GM12878 (cell line): ENCODE data around the gene C21orf58. TPM values are rescaled to one million over a fixed set of nuclear protein-coding genes. Genes with fewer than 3 reads are reported as not detected.
A peak's percentile ranks its signal among the peaks of the same experiment; 100 is the strongest.

Experiments
- ATF7 ChIP-seq: fragments of 450-650 bp; IDR thresholded peaks from 2 replicates; pipeline ENCODE4 v1.6.1; 2016; ENCODE audit warnings: low read depth, mild to moderate bottlenecking
- BCL11A ChIP-seq: IDR thresholded peaks from 2 replicates; pipeline ENCODE4 v1.6.1; 2011; ENCODE audit warnings: low read depth, low read length
- CHD2 ChIP-seq: IDR thresholded peaks from 2 replicates; pipeline ENCODE4 v1.6.1; 2011; ENCODE audit warnings: low read depth, low read length, improper control_type of control experiment, borderline replicate concordance
- EP300 ChIP-seq, 2 experiments: fragments of 150-350 bp in 1 of 2; IDR thresholded peaks; 2 replicates each; pipeline ENCODE4 v1.6.1; 2011 to 2012; ENCODE audit warnings: low read depth in 2 of 2, low read length in 2 of 2, borderline replicate concordance in 1 of 2, improper control_type of control experiment in 1 of 2, inconsistent platforms in 1 of 2; ENCODE audit not compliant: control insufficient read depth in 1 of 2
- EZH2 ChIP-seq: IDR thresholded peaks from 2 replicates; pipeline ENCODE4 v1.6.1; 2012; ENCODE audit warnings: low read depth, mild to moderate bottlenecking, control low read depth, inconsistent platforms, low read length, borderline replicate concordance; ENCODE audit not compliant: control insufficient read depth
- FOXK2 ChIP-seq: fragments of 450-650 bp; IDR thresholded peaks from 2 replicates; pipeline ENCODE4 v1.6.1; 2017; ENCODE audit warnings: mild to moderate bottlenecking, moderate library complexity
- HCFC1 ChIP-seq: fragments of 150-350 bp; IDR thresholded peaks from 2 replicates; pipeline ENCODE4 v1.6.1; 2014; ENCODE audit warnings: low read length
- HDAC2 ChIP-seq: fragments of 200-600 bp; sonication (generic); IDR thresholded peaks from 2 replicates; pipeline ENCODE4 v1.6.1; 2017
- HDAC6 ChIP-seq: fragments of 200-600 bp; sonication (generic); IDR thresholded peaks from one replicate; pipeline ENCODE4 v1.8.0; 2017; ENCODE audit warnings: antibody characterized with exemption; ENCODE audit not compliant: unreplicated experiment
- POLR2AphosphoS5 ChIP-seq: IDR thresholded peaks from 2 replicates; pipeline ENCODE4 v1.6.1; 2011; ENCODE audit warnings: mild to moderate bottlenecking, low read length, inconsistent platforms
- POU2F2 ChIP-seq: IDR thresholded peaks from 3 replicates; pipeline ENCODE4 v1.6.1; 2011; ENCODE audit warnings: low read depth, mild to moderate bottlenecking, low read length, borderline replicate concordance
- RELA ChIP-seq: fragments of 450-650 bp; IDR thresholded peaks from 2 replicates; pipeline ENCODE4 v1.8.0; 2014; ENCODE audit warnings: borderline replicate concordance; ENCODE audit not compliant: partially characterized antibody
- SIN3A ChIP-seq: IDR thresholded peaks from 2 replicates; pipeline ENCODE4 v1.6.1; 2012; ENCODE audit warnings: low read depth, low read length, improper control_type of control experiment
- SIX5 ChIP-seq: IDR thresholded peaks from 2 replicates; pipeline ENCODE4 v1.6.1; 2011; ENCODE audit warnings: mild to moderate bottlenecking, low read depth, low read length, moderate library complexity; ENCODE audit not compliant: severe bottlenecking
- SMAD5 ChIP-seq: IDR thresholded peaks from 2 replicates; pipeline ENCODE4 v1.6.1; 2016; ENCODE audit warnings: antibody characterized with exemption, low read depth
- SPI1 ChIP-seq: IDR thresholded peaks from 2 replicates; pipeline ENCODE4 v1.6.1; 2011; ENCODE audit warnings: low read depth, mild to moderate bottlenecking, low read length, moderate library complexity, borderline replicate concordance; ENCODE audit not compliant: insufficient read depth
- SREBF1 ChIP-seq: IDR thresholded peaks from 2 replicates; pipeline ENCODE4 v1.6.1; 2012; ENCODE audit warnings: mild to moderate bottlenecking, low read length
- SRF ChIP-seq, 2 experiments: IDR thresholded peaks; 2 replicates each; pipeline ENCODE4 v1.6.1; 2011; ENCODE audit warnings: low read depth in 2 of 2, low read length in 2 of 2, mild to moderate bottlenecking in 1 of 2, moderate library complexity in 1 of 2
- polyA plus RNA-seq, 11 experiments: library from polyadenylated mRNA; depleted of rRNA in 4 of 11; unstranded in 6 of 11; stranded (reverse) in 5 of 11; fragments of >200 nt; fragmentation: Nextera tagmentation in 4 of 11; fragmentation: Illumina TruSeq in 1 of 11; extraction: Ambion mirVana in 4 of 11; extraction: Trizol in 1 of 11; gene quantifications; 1 replicate in 1 of 11; 2 replicates in 10 of 11; pipeline versions ENCODE4 v1.2.1 to v1.2.3, GENCODE V29; 2011 to 2016; ENCODE audit warnings: inconsistent platforms in 2 of 11, missing spikeins in 2 of 11, low read depth in 1 of 11
- total RNA-seq, 4 experiments: library from RNA; depleted of rRNA in 3 of 4; stranded (reverse); fragments of >200 nt in 3 of 4; fragmentation: Illumina TruSeq in 1 of 4; extraction: Trizol in 1 of 4; gene quantifications; 2 replicates each; pipeline versions ENCODE4 v1.2.1 to v1.2.3, GENCODE V29; 2013 to 2021
- TF ChIP-seq, protein P1 (sequence below): fragments of 450-650 bp; IDR thresholded peaks from 2 replicates; pipeline ENCODE4 v1.6.1; 2017; ENCODE audit warnings: low read depth, mild to moderate bottlenecking, moderate library complexity
- TF ChIP-seq, protein P2 (sequence below): IDR thresholded peaks from 2 replicates; pipeline ENCODE4 v1.6.1; 2011; ENCODE audit warnings: borderline replicate concordance, low read depth, mild to moderate bottlenecking, moderate library complexity, low read length; ENCODE audit not compliant: insufficient read depth, poor library complexity, severe bottlenecking
- TF ChIP-seq, protein P3 (sequence below): IDR thresholded peaks from 2 replicates; pipeline ENCODE4 v1.6.1; 2012; ENCODE audit warnings: low read depth, low read length, improper control_type of control experiment
- TF ChIP-seq, protein P4 (sequence below): fragments of 450-650 bp; formaldehyde crosslinking; IDR thresholded peaks from 2 replicates; pipeline ENCODE4 v1.4.0; 2022; ENCODE audit warnings: mild to moderate bottlenecking, moderate library complexity

The C21orf58 gene
- total and polyA plus RNA-seq, 10 of the 15 experiments (the other 5 are each of a cell fraction or from before 2014, with no cell fraction given) = 1.1 to 22.3 (median 11.8) TPM

DNA sequence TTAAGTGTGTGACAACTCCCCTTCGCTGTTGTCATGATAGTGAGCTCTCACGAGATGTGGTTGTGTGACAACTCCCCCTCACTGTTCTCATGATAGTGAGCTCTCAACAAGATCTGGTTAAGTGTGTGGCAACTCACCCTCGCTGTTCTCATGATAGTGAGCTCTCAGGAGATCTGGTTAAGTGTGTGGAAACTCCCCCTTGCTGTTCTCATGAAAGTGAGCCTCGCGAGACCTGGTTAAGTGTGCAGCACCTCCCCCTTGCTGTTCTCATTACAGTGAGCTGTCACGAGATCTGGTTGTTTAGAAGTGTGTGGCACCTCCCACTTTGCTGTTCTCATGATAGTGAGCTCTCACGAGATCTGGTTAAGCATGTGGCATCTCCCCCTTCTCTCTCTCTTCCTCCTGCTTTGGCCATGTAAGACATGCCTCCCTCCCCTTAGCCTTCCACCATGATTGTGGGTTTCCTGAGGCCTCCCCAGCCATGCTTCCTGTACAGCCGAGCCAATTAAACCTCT lies 70.0 kb downstream of the C21orf58 start (continued):
- TF ChIP-seq, protein P1, sequence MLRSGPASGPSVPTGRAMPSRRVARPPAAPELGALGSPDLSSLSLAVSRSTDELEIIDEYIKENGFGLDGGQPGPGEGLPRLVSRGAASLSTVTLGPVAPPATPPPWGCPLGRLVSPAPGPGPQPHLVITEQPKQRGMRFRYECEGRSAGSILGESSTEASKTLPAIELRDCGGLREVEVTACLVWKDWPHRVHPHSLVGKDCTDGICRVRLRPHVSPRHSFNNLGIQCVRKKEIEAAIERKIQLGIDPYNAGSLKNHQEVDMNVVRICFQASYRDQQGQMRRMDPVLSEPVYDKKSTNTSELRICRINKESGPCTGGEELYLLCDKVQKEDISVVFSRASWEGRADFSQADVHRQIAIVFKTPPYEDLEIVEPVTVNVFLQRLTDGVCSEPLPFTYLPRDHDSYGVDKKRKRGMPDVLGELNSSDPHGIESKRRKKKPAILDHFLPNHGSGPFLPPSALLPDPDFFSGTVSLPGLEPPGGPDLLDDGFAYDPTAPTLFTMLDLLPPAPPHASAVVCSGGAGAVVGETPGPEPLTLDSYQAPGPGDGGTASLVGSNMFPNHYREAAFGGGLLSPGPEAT = peak; percentile 76
- no peak for TF ChIP-seq RELA
- TF ChIP-seq SMAD5 = no peak
- TF ChIP-seq POLR2AphosphoS5 = peak; percentile 65
- no peak for TF ChIP-seq EZH2
- TF ChIP-seq FOXK2 = no peak
- no peak for TF ChIP-seq SPI1
- TF ChIP-seq SRF (IDR thresholded peaks at IDR 0.05; ENCODE audit: low read depth in 2 of 2, low read length in 2 of 2) = no peak
- TF ChIP-seq, protein P2, sequence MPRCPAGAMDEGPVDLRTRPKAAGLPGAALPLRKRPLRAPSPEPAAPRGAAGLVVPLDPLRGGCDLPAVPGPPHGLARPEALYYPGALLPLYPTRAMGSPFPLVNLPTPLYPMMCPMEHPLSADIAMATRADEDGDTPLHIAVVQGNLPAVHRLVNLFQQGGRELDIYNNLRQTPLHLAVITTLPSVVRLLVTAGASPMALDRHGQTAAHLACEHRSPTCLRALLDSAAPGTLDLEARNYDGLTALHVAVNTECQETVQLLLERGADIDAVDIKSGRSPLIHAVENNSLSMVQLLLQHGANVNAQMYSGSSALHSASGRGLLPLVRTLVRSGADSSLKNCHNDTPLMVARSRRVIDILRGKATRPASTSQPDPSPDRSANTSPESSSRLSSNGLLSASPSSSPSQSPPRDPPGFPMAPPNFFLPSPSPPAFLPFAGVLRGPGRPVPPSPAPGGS = no peak
- no peak for TF ChIP-seq HDAC6
- peak; percentile 23; the same call in 1 of the 3 replicates for TF ChIP-seq POU2F2
- no peak for TF ChIP-seq SIN3A
- no peak for TF ChIP-seq HCFC1
- TF ChIP-seq ATF7 = no peak
- TF ChIP-seq HDAC2 = no peak
- TF ChIP-seq SREBF1 = no peak
- peak; percentile 98 for TF ChIP-seq CHD2
- TF ChIP-seq, protein P3, sequence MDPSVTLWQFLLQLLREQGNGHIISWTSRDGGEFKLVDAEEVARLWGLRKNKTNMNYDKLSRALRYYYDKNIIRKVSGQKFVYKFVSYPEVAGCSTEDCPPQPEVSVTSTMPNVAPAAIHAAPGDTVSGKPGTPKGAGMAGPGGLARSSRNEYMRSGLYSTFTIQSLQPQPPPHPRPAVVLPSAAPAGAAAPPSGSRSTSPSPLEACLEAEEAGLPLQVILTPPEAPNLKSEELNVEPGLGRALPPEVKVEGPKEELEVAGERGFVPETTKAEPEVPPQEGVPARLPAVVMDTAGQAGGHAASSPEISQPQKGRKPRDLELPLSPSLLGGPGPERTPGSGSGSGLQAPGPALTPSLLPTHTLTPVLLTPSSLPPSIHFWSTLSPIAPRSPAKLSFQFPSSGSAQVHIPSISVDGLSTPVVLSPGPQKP = no peak
- no peak for TF ChIP-seq SIX5
- TF ChIP-seq, protein P4, sequence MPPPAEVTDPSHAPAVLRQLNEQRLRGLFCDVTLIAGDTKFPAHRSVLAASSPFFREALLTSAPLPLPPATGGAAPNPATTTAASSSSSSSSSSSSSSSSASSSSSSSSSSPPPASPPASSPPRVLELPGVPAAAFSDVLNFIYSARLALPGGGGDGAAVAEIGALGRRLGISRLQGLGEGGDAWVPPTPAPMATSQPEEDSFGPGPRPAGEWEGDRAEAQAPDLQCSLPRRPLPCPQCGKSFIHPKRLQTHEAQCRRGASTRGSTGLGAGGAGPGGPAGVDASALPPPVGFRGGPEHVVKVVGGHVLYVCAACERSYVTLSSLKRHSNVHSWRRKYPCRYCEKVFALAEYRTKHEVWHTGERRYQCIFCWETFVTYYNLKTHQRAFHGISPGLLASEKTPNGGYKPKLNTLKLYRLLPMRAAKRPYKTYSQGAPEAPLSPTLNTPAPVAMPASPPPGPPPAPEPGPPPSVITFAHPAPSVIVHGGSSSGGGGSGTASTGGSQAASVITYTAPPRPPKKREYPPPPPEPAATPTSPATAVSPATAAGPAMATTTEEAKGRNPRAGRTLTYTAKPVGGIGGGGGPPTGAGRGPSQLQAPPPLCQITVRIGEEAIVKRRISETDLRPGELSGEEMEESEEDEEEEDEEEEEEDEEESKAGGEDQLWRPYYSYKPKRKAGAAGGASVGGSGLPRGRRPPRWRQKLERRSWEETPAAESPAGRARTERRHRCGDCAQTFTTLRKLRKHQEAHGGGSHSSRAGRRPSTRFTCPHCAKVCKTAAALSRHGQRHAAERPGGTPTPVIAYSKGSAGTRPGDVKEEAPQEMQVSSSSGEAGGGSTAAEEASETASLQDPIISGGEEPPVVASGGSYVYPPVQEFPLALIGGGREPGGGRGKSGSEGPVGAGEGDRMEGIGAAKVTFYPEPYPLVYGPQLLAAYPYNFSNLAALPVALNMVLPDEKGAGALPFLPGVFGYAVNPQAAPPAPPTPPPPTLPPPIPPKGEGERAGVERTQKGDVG (CRISPR knock-in tag) = no peak
- TF ChIP-seq EP300 (IDR thresholded peaks at IDR 0.05; ENCODE audit: borderline replicate concordance in 1 of 2, control insufficient read depth in 1 of 2, low read depth in 2 of 2, low read length in 2 of 2) = no peak
- no peak for TF ChIP-seq BCL11A
